Astrocyte (in vitro differentiated cells and primary cell): ENCODE data around the gene RNASE11. TPM values are rescaled to one million over a fixed set of nuclear protein-coding genes. Genes with fewer than 3 reads are reported as not detected.
"Not testable (repeated sequence)": the region's sequence is repeated elsewhere in the genome, so short reads cannot be mapped to it uniquely, and the experiment has no call there.

ENCODE experiments used
- DNase-seq: peaks from one replicate; pipeline ENCODE4 v3.0.0-alpha.2; 2010; ENCODE audit warnings: low read depth
- FAIRE-seq: peaks from 2 replicates; lab custom pipeline; 2011; peaks lifted over from hg19 to GRCh38; lab: Jason Lieb, UNC
- H2AFZ ChIP-seq: 2 replicates; pipeline ENCODE4 v1.6.0; 2012; ENCODE audit warnings: low read depth, low read length, inconsistent platforms
- H3K27ac ChIP-seq: 2 replicates; pipeline ENCODE4 v1.5.1; 2011; ENCODE audit warnings: low read depth, low read length, inconsistent platforms
- H3K27me3 ChIP-seq: 2 replicates; pipeline ENCODE4 v1.6.0; 2011; ENCODE audit warnings: low read length, inconsistent platforms; ENCODE audit not compliant: insufficient read depth
- H3K36me3 ChIP-seq: 2 replicates; pipeline ENCODE4 v1.5.1; 2011; ENCODE audit warnings: low read length, inconsistent platforms; ENCODE audit not compliant: insufficient read depth
- H3K4me1 ChIP-seq: 2 replicates; pipeline ENCODE4 v1.5.1; 2011; ENCODE audit warnings: low read length, inconsistent platforms; ENCODE audit not compliant: insufficient read depth
- H3K4me2 ChIP-seq: 2 replicates; pipeline ENCODE4 v1.6.0; 2012; ENCODE audit warnings: low read length, inconsistent platforms
- H3K4me3 ChIP-seq: 2 replicates; pipeline ENCODE4 v1.5.1; 2011; ENCODE audit warnings: low read depth, mild to moderate bottlenecking, low read length, inconsistent platforms; ENCODE audit not compliant: insufficient read depth
- H3K79me2 ChIP-seq: 2 replicates; pipeline ENCODE4 v1.6.0; 2012; ENCODE audit warnings: mild to moderate bottlenecking, low read length, inconsistent platforms; ENCODE audit not compliant: insufficient read depth
- H3K9ac ChIP-seq: 2 replicates; pipeline ENCODE4 v1.6.0; 2012; ENCODE audit warnings: mild to moderate bottlenecking, low read length, inconsistent platforms
- H3K9me3 ChIP-seq: 2 replicates; pipeline ENCODE4 v1.5.1; 2012; ENCODE audit warnings: low read depth, mild to moderate bottlenecking, low read length, inconsistent platforms; ENCODE audit not compliant: insufficient read depth
- H4K20me1 ChIP-seq: 2 replicates; pipeline ENCODE4 v1.6.0; 2012; ENCODE audit warnings: low read length, inconsistent platforms; ENCODE audit not compliant: insufficient read depth
- H3K27ac Mint-ChIP-seq: one replicate; pipeline ENCODE4 v1.8.0; 2021; ENCODE audit warnings: mild to moderate bottlenecking, mixed read lengths; ENCODE audit not compliant: unreplicated experiment
- H3K27me3 Mint-ChIP-seq: one replicate; pipeline ENCODE4 v1.8.0; 2021; ENCODE audit warnings: low read depth, mixed read lengths; ENCODE audit not compliant: unreplicated experiment
- H3K36me3 Mint-ChIP-seq: one replicate; pipeline ENCODE4 v1.8.0; 2021; ENCODE audit warnings: low read depth, mixed read lengths; ENCODE audit not compliant: unreplicated experiment
- H3K4me1 Mint-ChIP-seq: one replicate; pipeline ENCODE4 v1.8.0; 2021; ENCODE audit warnings: low read depth, mixed read lengths; ENCODE audit not compliant: unreplicated experiment
- H3K4me3 Mint-ChIP-seq: one replicate; pipeline ENCODE4 v1.8.0; 2021; ENCODE audit warnings: mild to moderate bottlenecking, moderate library complexity, mixed read lengths; ENCODE audit not compliant: unreplicated experiment
- H3K9me3 Mint-ChIP-seq: one replicate; pipeline ENCODE4 v1.8.0; 2021; ENCODE audit warnings: mild to moderate bottlenecking, mixed read lengths; ENCODE audit not compliant: unreplicated experiment
- EZH2 ChIP-seq: IDR thresholded peaks from 2 replicates; pipeline ENCODE4 v1.6.1; 2012; ENCODE audit warnings: mild to moderate bottlenecking, low read length, inconsistent platforms; ENCODE audit not compliant: insufficient read depth
- total RNA-seq: library from RNA; stranded (reverse); gene quantifications from 2 replicates; pipeline ENCODE4 v1.2.1, GENCODE V29; 2021
- TF ChIP-seq, protein P1 (sequence below): IDR thresholded peaks from 2 replicates; pipeline ENCODE4 v1.5.1; 2011; ENCODE audit warnings: low read depth, mild to moderate bottlenecking, inconsistent platforms, low read length, moderate library complexity; ENCODE audit not compliant: insufficient read depth

Gene RNASE11
- total RNA-seq, 1 donor from 2014 or later: not detected

DNA sequence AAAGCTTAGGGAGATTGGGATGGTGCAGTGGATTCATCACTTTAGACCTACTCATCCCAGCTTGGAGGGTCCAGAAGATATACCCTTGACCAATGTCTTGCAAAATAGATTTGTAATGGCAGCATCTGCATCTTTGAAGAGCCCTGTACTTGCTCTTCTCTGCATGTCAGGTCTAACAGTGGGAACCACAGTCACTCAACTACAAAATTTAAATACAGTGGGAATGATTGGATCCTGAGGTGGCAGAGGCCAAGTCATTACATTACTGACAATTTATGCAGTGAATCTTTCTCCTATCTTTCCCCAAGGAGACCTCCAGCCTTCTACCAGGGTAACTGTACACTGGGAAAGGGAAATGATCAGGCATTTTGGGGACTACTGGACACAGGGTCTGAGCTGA lies 18.7 kb downstream of the RNASE11 start:
- H3K79me2 ChIP-seq: no peaks in the 10 kb centered on the region
- TF ChIP-seq EZH2: no peak
- TF ChIP-seq, protein P1, sequence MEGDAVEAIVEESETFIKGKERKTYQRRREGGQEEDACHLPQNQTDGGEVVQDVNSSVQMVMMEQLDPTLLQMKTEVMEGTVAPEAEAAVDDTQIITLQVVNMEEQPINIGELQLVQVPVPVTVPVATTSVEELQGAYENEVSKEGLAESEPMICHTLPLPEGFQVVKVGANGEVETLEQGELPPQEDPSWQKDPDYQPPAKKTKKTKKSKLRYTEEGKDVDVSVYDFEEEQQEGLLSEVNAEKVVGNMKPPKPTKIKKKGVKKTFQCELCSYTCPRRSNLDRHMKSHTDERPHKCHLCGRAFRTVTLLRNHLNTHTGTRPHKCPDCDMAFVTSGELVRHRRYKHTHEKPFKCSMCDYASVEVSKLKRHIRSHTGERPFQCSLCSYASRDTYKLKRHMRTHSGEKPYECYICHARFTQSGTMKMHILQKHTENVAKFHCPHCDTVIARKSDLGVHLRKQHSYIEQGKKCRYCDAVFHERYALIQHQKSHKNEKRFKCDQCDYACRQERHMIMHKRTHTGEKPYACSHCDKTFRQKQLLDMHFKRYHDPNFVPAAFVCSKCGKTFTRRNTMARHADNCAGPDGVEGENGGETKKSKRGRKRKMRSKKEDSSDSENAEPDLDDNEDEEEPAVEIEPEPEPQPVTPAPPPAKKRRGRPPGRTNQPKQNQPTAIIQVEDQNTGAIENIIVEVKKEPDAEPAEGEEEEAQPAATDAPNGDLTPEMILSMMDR: no peak
- Mint-ChIP-seq H3K27me3 (no peaks in the 10 kb centered on the region), H3K9me3 (peaks cover 22% of the 10 kb centered on the region), H3K27ac (no peak overlapping the region), H3K36me3 (no peaks in the 10 kb centered on the region), H3K4me3 (no peak overlapping the region), H3K4me1 (no peaks in the 10 kb centered on the region)
- H3K27me3 ChIP-seq: no peaks in the 10 kb centered on the region
- H3K36me3 ChIP-seq: no peaks in the 10 kb centered on the region
- no peak overlapping the region for H2AFZ ChIP-seq
- H3K4me3 ChIP-seq: no peak overlapping the region
- no peak overlapping the region for H3K9ac ChIP-seq
- no peak overlapping the region for H3K4me2 ChIP-seq
- no peak for DNase-seq
- H3K9me3 ChIP-seq: peaks cover 4% of the 10 kb centered on the region
- no peaks in the 10 kb centered on the region for H3K4me1 ChIP-seq
- no peak overlapping the region for H3K27ac ChIP-seq
- FAIRE-seq: no peak
- H4K20me1 ChIP-seq: no peaks in the 10 kb centered on the region

DNA sequence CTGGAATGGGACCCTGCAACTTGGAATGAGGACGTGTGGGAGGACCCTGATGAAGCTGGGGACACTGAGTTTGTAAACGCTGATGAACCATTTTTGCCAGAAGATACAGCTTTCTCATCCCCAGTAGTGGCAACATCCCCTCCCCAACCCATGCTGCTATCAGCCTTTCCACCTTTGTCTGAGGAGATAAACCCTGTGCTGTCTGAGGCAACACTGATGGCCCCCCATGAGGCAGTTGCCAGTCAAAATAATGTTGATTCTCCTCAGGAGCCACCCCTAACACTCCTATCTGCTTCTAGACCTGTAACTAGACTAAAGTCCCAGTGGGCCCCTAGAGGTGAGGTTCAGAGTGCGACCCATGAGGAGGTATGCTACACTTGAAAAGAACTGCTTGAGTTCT lies 19.4 kb downstream of the RNASE11 start:
- Mint-ChIP-seq H3K4me3 (no peak overlapping the region), H3K27me3 (no peaks in the 10 kb centered on the region), H3K36me3 (no peaks in the 10 kb centered on the region), H3K4me1 (no peaks in the 10 kb centered on the region), H3K9me3 (peaks cover 22% of the 10 kb centered on the region), H3K27ac (no peak overlapping the region)
- no peak overlapping the region for H3K27ac ChIP-seq
- TF ChIP-seq EZH2: no peak
- TF ChIP-seq, protein P1: no peak
- no peaks in the 10 kb centered on the region for H3K4me1 ChIP-seq
- DNase-seq (no peak), FAIRE-seq (no peak)
- no peak overlapping the region for H3K9ac ChIP-seq
- no peaks in the 10 kb centered on the region for H3K79me2 ChIP-seq
- H2AFZ ChIP-seq: no peak overlapping the region
- no peak overlapping the region for H3K4me3 ChIP-seq
- no peaks in the 10 kb centered on the region for H3K36me3 ChIP-seq
- peaks cover 4% of the 10 kb centered on the region for H3K9me3 ChIP-seq
- no peak overlapping the region for H3K4me2 ChIP-seq
- no peaks in the 10 kb centered on the region for H4K20me1 ChIP-seq
- no peaks in the 10 kb centered on the region for H3K27me3 ChIP-seq

DNA sequence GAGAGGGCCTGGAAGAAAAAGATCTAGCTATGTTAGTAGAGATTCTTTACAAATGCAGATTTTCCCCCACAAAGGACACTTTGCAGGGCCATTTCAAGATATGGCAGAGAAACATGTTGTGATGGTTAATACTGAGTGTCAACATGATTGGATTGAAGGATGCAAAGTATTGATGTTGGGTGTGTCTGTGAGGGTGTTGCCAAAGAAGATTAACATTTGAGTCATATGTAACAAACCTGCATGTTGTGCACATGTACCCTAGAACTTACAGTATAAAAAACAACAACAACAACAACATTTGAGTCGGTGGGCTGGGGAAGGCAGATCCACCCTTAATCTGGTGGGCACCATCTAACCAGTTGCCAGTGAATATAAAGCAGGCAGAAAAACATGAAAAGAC lies 20.6 kb downstream of the RNASE11 start:
- H2AFZ ChIP-seq, FAIRE-seq, H3K36me3 ChIP-seq, H3K4me2 ChIP-seq, H3K36me3 Mint-ChIP-seq, H3K27me3 ChIP-seq, H3K27ac ChIP-seq, H3K79me2 ChIP-seq, H3K9me3 ChIP-seq, H4K20me1 ChIP-seq, H3K4me3 ChIP-seq, H3K9ac ChIP-seq, H3K27ac Mint-ChIP-seq, DNase-seq, H3K27me3 Mint-ChIP-seq, H3K4me1 Mint-ChIP-seq, H3K4me1 ChIP-seq, H3K4me3 Mint-ChIP-seq: not testable (repeated sequence)
- H3K9me3 Mint-ChIP-seq: peaks cover 22% of the 10 kb centered on the region
